Chondrocyte (in vitro differentiated cells): ENCODE data around the gene ZDHHC5. TPM values are rescaled to one million over a fixed set of nuclear protein-coding genes. Genes with fewer than 3 reads are reported as not detected.

Experiments
- DNase-seq: peaks from one replicate; pipeline ENCODE4 v3.0.0; 2021; ENCODE audit warnings: mixed read lengths, low spot score
- H3K27ac Mint-ChIP-seq: one replicate; pipeline ENCODE4 v1.8.0; 2021; ENCODE audit warnings: mild to moderate bottlenecking, moderate library complexity, mixed read lengths; ENCODE audit not compliant: unreplicated experiment
- H3K27me3 Mint-ChIP-seq: 2 replicates; pipeline ENCODE4 v1.8.0; 2021; ENCODE audit warnings: low read depth, mixed read lengths
- H3K36me3 Mint-ChIP-seq: 2 replicates; pipeline ENCODE4 v1.8.0; 2021; ENCODE audit warnings: low read depth, mixed read lengths
- H3K4me1 Mint-ChIP-seq: 2 replicates; pipeline ENCODE4 v1.8.0; 2021; ENCODE audit warnings: low read depth, mild to moderate bottlenecking, mixed read lengths
- H3K4me3 Mint-ChIP-seq: one replicate; pipeline ENCODE4 v1.8.0; 2021; ENCODE audit warnings: mild to moderate bottlenecking, moderate library complexity, mixed read lengths; ENCODE audit not compliant: unreplicated experiment
- H3K9me3 Mint-ChIP-seq: 2 replicates; pipeline ENCODE4 v1.8.0; 2021; ENCODE audit warnings: low read depth, mixed read lengths
- CTCF ChIP-seq: fragments of 200-600 bp; sonication (generic); IDR thresholded peaks from 2 replicates; pipeline ENCODE4 v1.5.0; 2021; ENCODE audit warnings: antibody characterized with exemption, mild to moderate bottlenecking, moderate library complexity
- total RNA-seq: library from RNA; stranded (reverse); gene quantifications from 3 replicates; pipeline ENCODE4 v1.2.1, GENCODE V29; 2021

ZDHHC5 gene
- total RNA-seq, 1 donor from 2014 or later = 57.4 TPM

- DNase-seq = no peak
- no peak overlapping the region for H3K4me3 Mint-ChIP-seq
- H3K4me1 Mint-ChIP-seq = peaks cover 80% of the 10 kb centered on the region
- H3K9me3 Mint-ChIP-seq = no peaks in the 10 kb centered on the region
- H3K27me3 Mint-ChIP-seq = peaks cover 41% of the 10 kb centered on the region
- peaks cover 4% of the 10 kb centered on the region for H3K36me3 Mint-ChIP-seq
- peak; percentile 94 for TF ChIP-seq CTCF
- no peak overlapping the region for H3K27ac Mint-ChIP-seq
Measured at GRCh38 chr11:57644748-57645688, 22.9 kb upstream of the ZDHHC5 start.

GRCh38 chr11:57645689-57646085, 22.2 kb upstream of the ZDHHC5 start:
- DNase-seq = no peak
- TF ChIP-seq CTCF = no peak
- no peak overlapping the region for H3K27ac Mint-ChIP-seq
- H3K4me1 Mint-ChIP-seq = peaks cover 74% of the 10 kb centered on the region
- peaks cover 42% of the 10 kb centered on the region for H3K27me3 Mint-ChIP-seq
- H3K9me3 Mint-ChIP-seq = no peaks in the 10 kb centered on the region
- peaks cover 4% of the 10 kb centered on the region for H3K36me3 Mint-ChIP-seq
- H3K4me3 Mint-ChIP-seq = no peak overlapping the region

DNA sequence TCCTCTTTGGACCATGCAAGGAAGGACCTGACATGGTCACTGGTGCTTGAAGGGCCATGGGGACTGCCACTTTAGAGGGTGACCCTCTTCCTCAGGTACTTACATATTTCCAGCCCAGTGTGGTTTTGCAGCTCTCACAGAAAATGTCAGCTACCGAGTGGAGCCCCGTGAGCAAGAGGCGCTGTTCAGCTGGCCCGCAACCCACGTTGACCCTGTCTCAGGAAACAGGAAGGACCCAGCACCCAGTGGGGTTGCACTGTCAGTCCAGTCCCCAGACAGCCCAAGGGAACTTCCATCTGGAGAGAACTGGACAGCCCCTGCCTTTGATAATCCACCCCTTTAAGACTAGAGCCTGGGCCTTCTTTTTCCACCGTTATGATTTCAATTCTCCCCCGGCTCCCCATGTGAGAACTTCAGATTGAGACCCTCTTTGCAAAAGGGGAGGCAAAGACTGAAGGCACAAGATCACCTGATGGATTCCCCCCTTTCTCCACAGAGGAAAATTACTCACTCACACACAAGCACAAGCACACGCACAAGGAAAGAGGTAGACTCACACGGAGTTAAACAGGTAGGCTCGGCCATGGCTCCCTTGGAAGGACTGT, 21.6 kb upstream of the ZDHHC5 start:
- Mint-ChIP-seq H3K4me3 (no peak overlapping the region), H3K4me1 (peaks cover 68% of the 10 kb centered on the region), H3K9me3 (no peaks in the 10 kb centered on the region), H3K27me3 (peaks cover 42% of the 10 kb centered on the region), H3K36me3 (peaks cover 4% of the 10 kb centered on the region), H3K27ac (no peak overlapping the region)
- DNase-seq = no peak
- no peak for TF ChIP-seq CTCF

DNA sequence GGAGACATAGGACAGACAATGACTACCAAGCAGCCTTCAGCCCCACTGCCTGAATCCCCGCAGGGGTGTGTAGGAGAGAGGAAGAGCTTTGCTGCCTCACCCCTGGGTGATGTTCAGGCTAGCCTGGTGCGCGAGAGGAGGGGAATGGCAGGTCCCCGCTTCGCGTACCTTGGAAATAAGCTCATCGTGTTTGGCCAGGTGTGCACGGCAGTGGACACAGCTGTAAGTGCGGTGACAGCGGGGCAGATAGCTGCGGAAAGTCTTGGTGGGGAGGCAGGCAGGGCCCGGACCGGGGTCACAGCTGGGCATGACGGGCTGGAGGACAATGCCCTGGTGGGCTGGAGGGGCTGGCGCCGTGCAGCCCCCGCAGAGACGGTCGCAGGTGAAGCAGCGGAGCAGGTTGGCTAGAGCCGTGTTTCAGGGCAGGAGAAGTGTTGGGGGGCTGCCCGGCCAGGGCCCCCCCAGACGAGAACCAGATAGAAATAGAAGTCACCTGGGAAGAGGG, 21.1 kb upstream of the ZDHHC5 start:
- H3K27ac Mint-ChIP-seq = no peak overlapping the region
- peaks cover 64% of the 10 kb centered on the region for H3K4me1 Mint-ChIP-seq
- no peak for TF ChIP-seq CTCF
- no peaks in the 10 kb centered on the region for H3K9me3 Mint-ChIP-seq
- peaks cover 42% of the 10 kb centered on the region for H3K27me3 Mint-ChIP-seq
- H3K4me3 Mint-ChIP-seq = no peak overlapping the region
- H3K36me3 Mint-ChIP-seq = peaks cover 4% of the 10 kb centered on the region
- no peak for DNase-seq

- H3K27ac Mint-ChIP-seq = no peak overlapping the region
- H3K9me3 Mint-ChIP-seq = no peaks in the 10 kb centered on the region
- H3K27me3 Mint-ChIP-seq = peaks cover 42% of the 10 kb centered on the region
- DNase-seq = no peak
- peaks cover 4% of the 10 kb centered on the region for H3K36me3 Mint-ChIP-seq
- peaks cover 64% of the 10 kb centered on the region for H3K4me1 Mint-ChIP-seq
- H3K4me3 Mint-ChIP-seq = no peak overlapping the region
- TF ChIP-seq CTCF = no peak
Measured at GRCh38 chr11:57647372-57647771, 20.5 kb upstream of the ZDHHC5 start.
